Smooth muscle cell of the coronary artery (primary cell): ENCODE results near the gene OR3A3. TPM values are rescaled to one million over a fixed set of nuclear protein-coding genes. Genes with fewer than 3 reads are reported as not detected.

Source experiments
- total RNA-seq: library from RNA; depleted of rRNA; stranded (reverse); fragments of >200 nt; gene quantifications from 2 replicates; pipeline ENCODE4 v1.2.3, GENCODE V29; 2014; ENCODE audit warnings: low replicate concordance

OR3A3 gene
- not detected in 2 replicates for total RNA-seq

DNA sequence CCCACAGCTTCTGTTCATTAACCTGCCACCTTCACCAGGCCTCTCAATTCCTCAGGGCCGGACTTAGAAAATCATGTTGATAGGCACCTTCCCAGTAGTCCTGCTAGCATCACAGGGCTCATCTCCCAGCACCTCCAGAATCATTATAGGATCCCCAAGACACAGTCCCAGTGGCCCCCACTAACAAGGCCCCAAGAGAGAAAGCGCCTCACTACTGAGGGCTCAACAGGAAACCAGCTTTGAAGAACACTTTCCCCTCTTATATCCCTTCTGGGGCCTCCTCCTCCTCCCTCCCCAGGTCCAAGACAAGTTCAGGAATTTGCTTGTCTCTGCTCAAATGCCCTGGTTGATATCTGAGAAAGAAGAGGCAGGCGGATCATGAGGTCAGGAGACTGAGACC is at the start of gene OR3A3:
Gene OR3A3, plus strand, starts transcription at position 301 of the 400 bp plus-strand sequence.

GRCh38 chr17:3385869-3386816 is 25.0 kb upstream of the OR3A3 start, which contains the start of gene OR3A2:
Gene OR3A2 (minus strand): TSS chr17:3386308.

GRCh38 chr17:3398310-3398709 is 12.9 kb upstream of the OR3A3 start, which contains the start of gene OR1E1:
Gene OR1E1 (minus strand): TSS chr17:3398410. CDS start chr17:3398410, 0 bp downstream.

GRCh38 chr17:3433741-3434140 is 22.6 kb downstream of the OR3A3 start, which contains the start of gene OR1E2:
Gene OR1E2 (minus strand): TSS chr17:3433841. CDS start chr17:3433841, 0 bp downstream.

GRCh38 chr17:3471599-3471998 is 60.4 kb downstream of the OR3A3 start, which contains the start of gene SPATA22:
Gene SPATA22 (minus strand): TSS chr17:3471819. CDS start chr17:3469325, 2,494 bp downstream.

Other genes starting within 250 kb of the OR3A3 start
- not detected in 2 replicates for gene OR1A2, start 213.9 kb upstream of the OR3A3 start, total RNA-seq
- not detected in 2 replicates for gene OR1A1, start 203.7 kb upstream of the OR3A3 start, total RNA-seq
- gene OR3A1, start 113.0 kb upstream of the OR3A3 start, total RNA-seq: not detected in 2 replicates
- not detected in 2 replicates for gene OR3A2, start 25.1 kb upstream of the OR3A3 start, total RNA-seq
- not detected in 2 replicates for gene OR1E1, start 13.0 kb upstream of the OR3A3 start, total RNA-seq
- gene OR1E2, start 22.5 kb downstream of the OR3A3 start, total RNA-seq: not detected in 2 replicates
- not detected in 2 replicates for gene SPATA22, start 60.4 kb downstream of the OR3A3 start, total RNA-seq
- gene ASPA, start 64.6 kb downstream of the OR3A3 start, total RNA-seq: 2.9 TPM in 1 of 2 replicates, not detected in the other
- 0.23 and 1.8 TPM in 2 replicates for gene TRPV3, start 146.4 kb downstream of the OR3A3 start, total RNA-seq
- 0.60 and 1.8 TPM in 2 replicates for gene TRPV1, start 198.0 kb downstream of the OR3A3 start, total RNA-seq
- 10.4 and 11.6 TPM in 2 replicates for gene SHPK, start 224.9 kb downstream of the OR3A3 start, total RNA-seq
- gene CTNS, start 225.4 kb downstream of the OR3A3 start, total RNA-seq: 14.7 and 18.4 TPM in 2 replicates